H1 (cell line): ENCODE data around the gene FOXD2. TPM values are rescaled to one million over a fixed set of nuclear protein-coding genes. Genes with fewer than 3 reads are reported as not detected.

ENCODE experiments used
- CTCF ChIA-PET: fragments of 300-600 bp; sonication (Branson Sonifier 250); formaldehyde crosslinking; loops from one replicate; lab custom pipeline; 2021; ENCODE audit not compliant: partially characterized antibody; lab: Charles Lee
- POLR2A ChIA-PET: fragments of 300-600 bp; sonication (Branson Sonifier 250); formaldehyde crosslinking; loops from one replicate; lab custom pipeline; 2021; ENCODE audit warnings: inconsistent platforms; ENCODE audit not compliant: partially characterized antibody; lab: Charles Lee
- DNase-seq, 2 experiments: peaks; one replicate each; pipeline versions ENCODE4 v3.0.0 to v3.0.0-alpha.2; 2010 to 2022; ENCODE audit warnings: low spot score in 2 of 2, low read depth in 1 of 2, mixed read lengths in 1 of 2
- FAIRE-seq: peaks from 2 replicates; lab custom pipeline; 2011; peaks lifted over from hg19 to GRCh38; lab: Jason Lieb, UNC
- H2AFZ ChIP-seq: 2 replicates; pipeline ENCODE4 v1.8.1; 2012; ENCODE audit warnings: low read length, inconsistent platforms
- H2AK5ac ChIP-seq: 2 replicates; pipeline ENCODE4 v1.6.1; 2013; ENCODE audit warnings: low read depth, low read length
- H2BK120ac ChIP-seq: replicated peaks from 2 replicates; pipeline ENCODE3; 2013; ENCODE audit warnings: low read depth, low read length, inconsistent platforms
- H2BK12ac ChIP-seq: 2 replicates; pipeline ENCODE4 v1.6.1; 2013; ENCODE audit warnings: low read depth, low read length
- H2BK15ac ChIP-seq: 2 replicates; pipeline ENCODE4 v1.6.1; 2013; ENCODE audit warnings: low read length
- H2BK20ac ChIP-seq: 2 replicates; pipeline ENCODE4 v1.6.1; 2013; ENCODE audit warnings: low read length
- H2BK5ac ChIP-seq: 2 replicates; pipeline ENCODE4 v1.6.1; 2013; ENCODE audit warnings: low read depth, low read length
- H3K14ac ChIP-seq: 2 replicates; pipeline ENCODE4 v1.6.1; 2013; ENCODE audit warnings: inconsistent platforms; ENCODE audit not compliant: insufficient read length
- H3K18ac ChIP-seq: 2 replicates; pipeline ENCODE4 v1.6.1; 2013; ENCODE audit warnings: low read length; ENCODE audit errors: extremely low read depth
- H3K23ac ChIP-seq: 2 replicates; pipeline ENCODE4 v1.6.1; 2013; ENCODE audit warnings: inconsistent platforms; ENCODE audit not compliant: insufficient read length
- H3K23me2 ChIP-seq: 2 replicates; pipeline ENCODE4 v1.6.1; 2013; ENCODE audit warnings: low read depth, low read length
- H3K27ac ChIP-seq: 2 replicates; pipeline ENCODE4 v1.6.1; 2011; ENCODE audit warnings: low read depth, low read length, inconsistent platforms
- H3K27me3 ChIP-seq, 4 experiments: replicated peaks in 1 of 4; 1 replicate in 1 of 4; 2 replicates in 3 of 4; pipeline versions ENCODE4 v1.6.1 to v1.8.1; 2011 to 2013; ENCODE audit warnings: low read length in 3 of 4, mild to moderate bottlenecking in 3 of 4, inconsistent platforms in 2 of 4, mixed read lengths in 2 of 4, moderate library complexity in 1 of 4; ENCODE audit not compliant: control insufficient read depth in 3 of 4, insufficient read depth in 3 of 4; ENCODE audit errors: extremely low read depth in 1 of 4
- H3K36me3 ChIP-seq, 4 experiments: 2 replicates each; pipeline versions ENCODE4 v1.6.1 to v1.8.1; 2011 to 2013; ENCODE audit warnings: mild to moderate bottlenecking in 4 of 4, low read length in 3 of 4, moderate library complexity in 2 of 4, control low read depth in 1 of 4, inconsistent platforms in 1 of 4; ENCODE audit not compliant: insufficient read depth in 4 of 4, control insufficient read depth in 2 of 4
- H3K4ac ChIP-seq: replicated peaks from 2 replicates; pipeline ENCODE3; 2013; ENCODE audit warnings: low read length, low read depth, mixed read lengths, inconsistent platforms; ENCODE audit not compliant: insufficient read length
- H3K4me1 ChIP-seq, 4 experiments: replicated peaks in 1 of 4; 1 replicate in 1 of 4; 2 replicates in 3 of 4; pipeline versions ENCODE4 v1.6.1 to v1.8.1; 2011 to 2013; ENCODE audit warnings: low read length in 3 of 4, inconsistent platforms in 2 of 4, mixed read lengths in 1 of 4; ENCODE audit not compliant: insufficient read depth in 4 of 4, control insufficient read depth in 3 of 4
- H3K4me2 ChIP-seq, 2 experiments: 2 replicates each; pipeline versions ENCODE4 v1.6.1 to v1.8.1; 2011 to 2013; ENCODE audit warnings: low read depth in 2 of 2, low read length in 2 of 2, control low read depth in 1 of 2, inconsistent platforms in 1 of 2, mild to moderate bottlenecking in 1 of 2; ENCODE audit not compliant: insufficient read depth in 1 of 2
- H3K4me3 ChIP-seq, 4 experiments: fragments of 200-600, 300-600 bp in 1 of 4; sonication (generic), shearing (Covaris generic), sonication (Bioruptor Twin) in 1 of 4; 2 replicates each; pipeline versions ENCODE4 v1.5.1 to v1.8.1; 2011 to 2016; ENCODE audit warnings: low read length in 4 of 4, low read depth in 3 of 4, control low read depth in 2 of 4, inconsistent platforms in 2 of 4, mild to moderate bottlenecking in 2 of 4, mixed read lengths in 1 of 4, moderate library complexity in 1 of 4; ENCODE audit not compliant: insufficient read depth in 2 of 4; ENCODE audit errors: extremely low read depth in 1 of 4
- H3K56ac ChIP-seq: replicated peaks from 2 replicates; pipeline ENCODE3; 2013; ENCODE audit warnings: low read depth, mild to moderate bottlenecking, mixed read lengths, low read length, inconsistent platforms; ENCODE audit not compliant: insufficient read length
- H3K79me1 ChIP-seq: 2 replicates; pipeline ENCODE4 v1.6.1; 2013; ENCODE audit warnings: low read depth, low read length, control low read depth
- H3K79me2 ChIP-seq, 2 experiments: 2 replicates each; pipeline versions ENCODE4 v1.6.1 to v1.8.1; 2012 to 2013; ENCODE audit warnings: low read length in 2 of 2, mild to moderate bottlenecking in 2 of 2, inconsistent platforms in 1 of 2; ENCODE audit not compliant: insufficient read depth in 2 of 2, control insufficient read depth in 1 of 2
- H3K9ac ChIP-seq, 4 experiments: replicated peaks in 1 of 4; 1 replicate in 1 of 4; 2 replicates in 3 of 4; pipeline versions ENCODE4 v1.6.1 to v1.8.1; 2011 to 2013; ENCODE audit warnings: low read depth in 3 of 4, low read length in 3 of 4, control low read depth in 2 of 4, mild to moderate bottlenecking in 2 of 4, moderate library complexity in 2 of 4, inconsistent platforms in 1 of 4; ENCODE audit errors: extremely low read depth in 1 of 4
- H3K9me3 ChIP-seq, 2 experiments: 2 replicates each; pipeline versions ENCODE4 v1.6.1 to v1.8.1; 2012 to 2013; ENCODE audit warnings: mild to moderate bottlenecking in 2 of 2, moderate library complexity in 2 of 2, control low read depth in 1 of 2, inconsistent platforms in 1 of 2, low read depth in 1 of 2, low read length in 1 of 2, mixed read lengths in 1 of 2; ENCODE audit not compliant: insufficient read depth in 2 of 2
- H4K20me1 ChIP-seq, 2 experiments: replicated peaks in 1 of 2; 2 replicates each; pipeline versions ENCODE3 to v1.8.1; 2011 to 2013; ENCODE audit warnings: inconsistent platforms in 2 of 2, low read length in 2 of 2, mild to moderate bottlenecking in 1 of 2; ENCODE audit not compliant: insufficient read depth in 2 of 2, control insufficient read depth in 1 of 2
- H4K5ac ChIP-seq: 2 replicates; pipeline ENCODE4 v1.6.1; 2013; ENCODE audit warnings: low read length, low read depth, mixed read lengths, inconsistent platforms; ENCODE audit not compliant: insufficient read length
- H4K8ac ChIP-seq: 2 replicates; pipeline ENCODE4 v1.8.0; 2013; ENCODE audit warnings: mild to moderate bottlenecking, moderate library complexity, low read length, inconsistent platforms; ENCODE audit not compliant: insufficient read depth; ENCODE audit errors: extremely low read depth
- H4K91ac ChIP-seq: replicated peaks from 2 replicates; pipeline ENCODE3; 2013; ENCODE audit warnings: low read length, mixed read lengths, inconsistent platforms; ENCODE audit not compliant: insufficient read length
- BACH1 ChIP-seq: IDR thresholded peaks from 2 replicates; pipeline ENCODE4 v1.6.1; 2012; ENCODE audit warnings: low read length, improper control_type of control experiment
- JUND ChIP-seq: IDR thresholded peaks from 2 replicates; pipeline ENCODE4 v1.6.1; 2011; ENCODE audit warnings: mild to moderate bottlenecking, improper control_type of control experiment, low read length
- POLR2A ChIP-seq, 2 experiments: IDR thresholded peaks; 1 replicate in 1 of 2; 2 replicates in 1 of 2; pipeline ENCODE4 v1.6.1; 2011; ENCODE audit warnings: low read depth in 2 of 2, low read length in 2 of 2, mild to moderate bottlenecking in 2 of 2; ENCODE audit errors: control extremely low read depth in 1 of 2
- POLR2AphosphoS5 ChIP-seq: IDR thresholded peaks from 2 replicates; pipeline ENCODE4 v1.6.1; 2011; ENCODE audit warnings: low read depth, low read length
- SIRT6 ChIP-seq: IDR thresholded peaks from one replicate; pipeline ENCODE4 v1.7.1; 2012; ENCODE audit warnings: low read length, inconsistent platforms
- SUZ12 ChIP-seq: fragments of 200-600 bp; sonication (generic); IDR thresholded peaks from 2 replicates; pipeline ENCODE4 v1.6.1; 2012; ENCODE audit warnings: mild to moderate bottlenecking, inconsistent platforms, low read length, moderate library complexity, mixed read lengths
- TAF7 ChIP-seq: optimal IDR thresholded peaks from 2 replicates; pipeline ENCODE3; 2011; ENCODE audit warnings: low read depth, mild to moderate bottlenecking, inconsistent platforms, low read length, moderate library complexity, borderline replicate concordance
- TCF12 ChIP-seq: IDR thresholded peaks from 2 replicates; pipeline ENCODE4 v1.6.1; 2011; ENCODE audit warnings: low read depth, mild to moderate bottlenecking, low read length
- USF2 ChIP-seq: IDR thresholded peaks from 2 replicates; pipeline ENCODE4 v1.6.1; 2011; ENCODE audit warnings: low read length, improper control_type of control experiment
- YY1 ChIP-seq: IDR thresholded peaks from 2 replicates; pipeline ENCODE4 v1.6.1; 2011; ENCODE audit warnings: low read depth, mild to moderate bottlenecking, low read length
- WGBS, 2 experiments: shearing (Covaris generic) in 1 of 2; methylation state at CpG; one replicate each; pipeline versions ENCODE4 v1.1.6 to v1.1.7; 2013 to 2015; ENCODE audit warnings: low lambda C conversion rate in 2 of 2, mixed read lengths in 2 of 2, inconsistent platforms in 1 of 2, low coverage in 1 of 2, missing lambda C conversion rate in 1 of 2; ENCODE audit not compliant: insufficient replicate concordance in 2 of 2, insufficient coverage in 1 of 2, insufficient read length in 1 of 2; ENCODE audit errors: extremely low coverage in 1 of 2, missing lambda C conversion rate in 1 of 2; 5-methylcytosine and 5-hydroxymethylcytosine counted together
- polyA plus RNA-seq, 7 experiments: library from polyadenylated mRNA; depleted of rRNA in 3 of 7; stranded (reverse) in 5 of 7; unstranded in 2 of 7; fragments of >200 nt in 5 of 7; fragments of 200-250 nt in 2 of 7; gene quantifications; 1 replicate in 5 of 7; 2 replicates in 1 of 7; 4 replicates in 1 of 7; pipeline versions ENCODE4 v1.2.1 to v1.2.3, GENCODE V29; 2011 to 2013; ENCODE audit warnings: missing spikeins in 2 of 7, mixed read lengths in 2 of 7
- total RNA-seq: library from RNA; stranded (reverse); fragmentation: NEBNext Ultra II Directional; extraction: Animal tissue kit (Norgen Biotek cat#: 25700); gene quantifications from 2 replicates; pipeline ENCODE4 v1.2.1, GENCODE V29; 2021

FOXD2 gene
- total and polyA plus RNA-seq, 2 of the 8 experiments (the other 6 are each of a cell fraction or from before 2014, with no cell fraction given), result not detected

- H2BK120ac ChIP-seq, result no peak overlapping the region
- CTCF ChIA-PET, result interaction anchor here (1.2 to 1.8 kb wide), 2 partner anchors 30 to 58 kb away, joined by 3 to 4 read pairs; no protein-coding TSS in a partner anchor
- H2BK5ac ChIP-seq, result no peak overlapping the region
- H4K5ac ChIP-seq, result no peak overlapping the region
- H3K9ac ChIP-seq, result no peak overlapping the region
- H2BK12ac ChIP-seq, result no peak overlapping the region
- H3K18ac ChIP-seq, result no peak overlapping the region
- TF ChIP-seq YY1, result no peak
- TF ChIP-seq USF2, result no peak
- no peak for TF ChIP-seq BACH1
- TF ChIP-seq POLR2AphosphoS5, result no peak
- no peak for TF ChIP-seq JUND
- no peak for TF ChIP-seq SIRT6
- TF ChIP-seq POLR2A (IDR thresholded peaks at IDR 0.05; ENCODE audit: control extremely low read depth in 1 of 2, low read depth in 2 of 2, low read length in 2 of 2), result no peak
- no peak for TF ChIP-seq TCF12
- TF ChIP-seq TAF7, result no peak
- TF ChIP-seq SUZ12, result no peak
- H3K56ac ChIP-seq, result no peak overlapping the region
- peaks cover 0 to 4% (median 0%) of the 10 kb centered on the region in 4 experiments; a peak in 1 of 7 replicates for H3K27me3 ChIP-seq
- no peak overlapping the region for H2BK20ac ChIP-seq
- 0 out of 7 replicates have a peak, but pooled peaks cover 0 to 2% (median 0%) of the 10 kb centered on the region in 4 experiments for H3K4me1 ChIP-seq
- H4K20me1 ChIP-seq, result peaks cover 0 to 2% of the 10 kb centered on the region in 2 experiments
- no peak for DNase-seq
- H3K4me2 ChIP-seq, result no peak overlapping the region
- no peaks in the 10 kb centered on the region for H3K79me1 ChIP-seq
- no peaks in the 10 kb centered on the region for H3K79me2 ChIP-seq
- no peak overlapping the region for H3K14ac ChIP-seq
- H3K36me3 ChIP-seq, result no peaks in the 10 kb centered on the region
- H2AK5ac ChIP-seq, result no peak overlapping the region
- H2AFZ ChIP-seq, result no peak overlapping the region
- no peak overlapping the region for H3K27ac ChIP-seq
- H3K4me3 ChIP-seq, result no peak overlapping the region
- H3K23me2 ChIP-seq, result no peaks in the 10 kb centered on the region; the same call in 1 of the 2 replicates
- no peak overlapping the region for H4K91ac ChIP-seq
- 100% methylated on average over 1 of the region's 1 CpG; no CpG with 5 or more reads in 1 of the 2 experiments for WGBS, 2 experiments
- no peak for FAIRE-seq
- POLR2A ChIA-PET, result interaction anchor here (1.0 kb wide), 1 partner anchor 10 kb away, joined by 3 read pairs; no protein-coding TSS in a partner anchor
- no peak overlapping the region for H3K23ac ChIP-seq
- H2BK15ac ChIP-seq, result no peak overlapping the region
- H3K4ac ChIP-seq, result no peak overlapping the region
- no peak overlapping the region for H4K8ac ChIP-seq
- H3K9me3 ChIP-seq, result no peaks in the 10 kb centered on the region
Observed at GRCh38 chr1:47482786-47483185, 44.9 kb downstream of the FOXD2 start.
